ENCODE measurements around the gene GNAO1.

Gene GNAO1

DNA sequence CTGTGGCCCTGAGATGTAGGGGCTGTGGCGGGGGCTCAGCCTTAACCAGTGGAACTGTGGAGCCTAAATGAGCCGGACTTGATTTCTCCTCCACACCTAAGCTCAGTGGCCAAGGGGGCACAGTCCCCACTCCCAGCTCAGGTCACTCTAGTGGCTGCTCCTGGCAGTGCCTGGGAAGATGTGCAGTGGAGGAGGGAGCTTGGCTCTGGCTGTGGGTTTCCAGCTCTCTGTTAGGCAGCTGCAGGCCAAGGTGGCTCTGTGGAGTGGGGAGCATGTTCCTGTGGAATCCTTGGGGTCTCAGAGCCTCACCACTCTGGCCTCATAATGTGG, 157.8 kb downstream of the GNAO1 start:
- Histone ChIP-seq H3K4me3 (replicated peaks; ENCODE audit: insufficient read depth, low read length) (no peak overlapping the region), H3K27me3 (ENCODE audit: insufficient read depth, poor library complexity, severe bottlenecking) (peaks cover 4% of the 10 kb centered on the region), H3K27ac (replicated peaks) (no peak overlapping the region)
- no peak for DNase-seq (ENCODE audit: low read depth in 1 of 2, low spot score in 1 of 2)
- TF ChIP-seq SPI1 (IDR thresholded peaks at IDR 0.05; ENCODE audit: borderline replicate concordance, low read depth) (no peak), GABPA (IDR thresholded peaks at IDR 0.05; ENCODE audit: low read depth) (no peak), POLR2AphosphoS5 (IDR thresholded peaks at IDR 0.05; ENCODE audit: low read depth) (no peak)
- TF ChIP-seq, protein P1, sequence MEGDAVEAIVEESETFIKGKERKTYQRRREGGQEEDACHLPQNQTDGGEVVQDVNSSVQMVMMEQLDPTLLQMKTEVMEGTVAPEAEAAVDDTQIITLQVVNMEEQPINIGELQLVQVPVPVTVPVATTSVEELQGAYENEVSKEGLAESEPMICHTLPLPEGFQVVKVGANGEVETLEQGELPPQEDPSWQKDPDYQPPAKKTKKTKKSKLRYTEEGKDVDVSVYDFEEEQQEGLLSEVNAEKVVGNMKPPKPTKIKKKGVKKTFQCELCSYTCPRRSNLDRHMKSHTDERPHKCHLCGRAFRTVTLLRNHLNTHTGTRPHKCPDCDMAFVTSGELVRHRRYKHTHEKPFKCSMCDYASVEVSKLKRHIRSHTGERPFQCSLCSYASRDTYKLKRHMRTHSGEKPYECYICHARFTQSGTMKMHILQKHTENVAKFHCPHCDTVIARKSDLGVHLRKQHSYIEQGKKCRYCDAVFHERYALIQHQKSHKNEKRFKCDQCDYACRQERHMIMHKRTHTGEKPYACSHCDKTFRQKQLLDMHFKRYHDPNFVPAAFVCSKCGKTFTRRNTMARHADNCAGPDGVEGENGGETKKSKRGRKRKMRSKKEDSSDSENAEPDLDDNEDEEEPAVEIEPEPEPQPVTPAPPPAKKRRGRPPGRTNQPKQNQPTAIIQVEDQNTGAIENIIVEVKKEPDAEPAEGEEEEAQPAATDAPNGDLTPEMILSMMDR (IDR thresholded peaks at IDR 0.05; ENCODE audit: insufficient read depth, low read length), result no peak
- TF ChIP-seq, protein P2, sequence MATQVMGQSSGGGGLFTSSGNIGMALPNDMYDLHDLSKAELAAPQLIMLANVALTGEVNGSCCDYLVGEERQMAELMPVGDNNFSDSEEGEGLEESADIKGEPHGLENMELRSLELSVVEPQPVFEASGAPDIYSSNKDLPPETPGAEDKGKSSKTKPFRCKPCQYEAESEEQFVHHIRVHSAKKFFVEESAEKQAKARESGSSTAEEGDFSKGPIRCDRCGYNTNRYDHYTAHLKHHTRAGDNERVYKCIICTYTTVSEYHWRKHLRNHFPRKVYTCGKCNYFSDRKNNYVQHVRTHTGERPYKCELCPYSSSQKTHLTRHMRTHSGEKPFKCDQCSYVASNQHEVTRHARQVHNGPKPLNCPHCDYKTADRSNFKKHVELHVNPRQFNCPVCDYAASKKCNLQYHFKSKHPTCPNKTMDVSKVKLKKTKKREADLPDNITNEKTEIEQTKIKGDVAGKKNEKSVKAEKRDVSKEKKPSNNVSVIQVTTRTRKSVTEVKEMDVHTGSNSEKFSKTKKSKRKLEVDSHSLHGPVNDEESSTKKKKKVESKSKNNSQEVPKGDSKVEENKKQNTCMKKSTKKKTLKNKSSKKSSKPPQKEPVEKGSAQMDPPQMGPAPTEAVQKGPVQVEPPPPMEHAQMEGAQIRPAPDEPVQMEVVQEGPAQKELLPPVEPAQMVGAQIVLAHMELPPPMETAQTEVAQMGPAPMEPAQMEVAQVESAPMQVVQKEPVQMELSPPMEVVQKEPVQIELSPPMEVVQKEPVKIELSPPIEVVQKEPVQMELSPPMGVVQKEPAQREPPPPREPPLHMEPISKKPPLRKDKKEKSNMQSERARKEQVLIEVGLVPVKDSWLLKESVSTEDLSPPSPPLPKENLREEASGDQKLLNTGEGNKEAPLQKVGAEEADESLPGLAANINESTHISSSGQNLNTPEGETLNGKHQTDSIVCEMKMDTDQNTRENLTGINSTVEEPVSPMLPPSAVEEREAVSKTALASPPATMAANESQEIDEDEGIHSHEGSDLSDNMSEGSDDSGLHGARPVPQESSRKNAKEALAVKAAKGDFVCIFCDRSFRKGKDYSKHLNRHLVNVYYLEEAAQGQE (IDR thresholded peaks at IDR 0.05; ENCODE audit: insufficient replicate concordance, low read depth), result no peak

DNA sequence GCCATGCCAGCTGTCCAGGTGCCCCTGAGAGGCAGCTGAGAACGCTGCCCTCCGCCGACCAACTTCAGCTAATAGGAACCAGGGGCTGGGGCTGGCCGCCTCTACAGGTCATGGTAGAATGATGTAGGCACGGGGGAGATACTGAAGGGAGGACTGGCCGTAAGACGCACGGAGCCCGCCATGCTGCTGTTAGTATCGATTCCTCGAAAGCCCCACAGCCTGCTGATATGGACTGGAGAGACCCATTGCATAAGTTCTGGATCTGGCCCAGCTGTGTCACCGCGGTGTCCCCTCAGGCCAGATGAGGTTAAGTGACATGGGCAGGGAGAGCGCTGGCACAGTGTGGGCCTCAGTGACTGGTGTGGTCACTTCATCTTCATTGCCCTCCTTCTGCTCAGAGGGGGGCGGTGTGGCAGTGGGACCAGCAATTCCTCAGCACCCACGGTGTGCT, 158.4 kb downstream of the GNAO1 start:
- no peak for DNase-seq (ENCODE audit: low read depth in 1 of 2, low spot score in 1 of 2)
- Histone ChIP-seq H3K27ac (replicated peaks) (no peak overlapping the region), H3K27me3 (ENCODE audit: insufficient read depth, poor library complexity, severe bottlenecking) (peaks cover 4% of the 10 kb centered on the region), H3K4me3 (replicated peaks; ENCODE audit: insufficient read depth, low read length) (no peak overlapping the region)
- TF ChIP-seq GABPA (IDR thresholded peaks at IDR 0.05; ENCODE audit: low read depth) (no peak), SPI1 (IDR thresholded peaks at IDR 0.05; ENCODE audit: borderline replicate concordance, low read depth) (no peak), POLR2AphosphoS5 (IDR thresholded peaks at IDR 0.05; ENCODE audit: low read depth) (no peak)
- TF ChIP-seq, protein P1 (IDR thresholded peaks at IDR 0.05; ENCODE audit: insufficient read depth, low read length), result no peak
- TF ChIP-seq, protein P2 (IDR thresholded peaks at IDR 0.05; ENCODE audit: insufficient replicate concordance, low read depth), result no peak

- no peak overlapping the region for H3K27ac ChIP-seq (replicated peaks)
- TF ChIP-seq SPI1 (IDR thresholded peaks at IDR 0.05; ENCODE audit: borderline replicate concordance, low read depth) (no peak), POLR2AphosphoS5 (IDR thresholded peaks at IDR 0.05; ENCODE audit: low read depth) (no peak), GABPA (IDR thresholded peaks at IDR 0.05; ENCODE audit: low read depth) (no peak)
- TF ChIP-seq, protein P2 (IDR thresholded peaks at IDR 0.05; ENCODE audit: insufficient replicate concordance, low read depth), result no peak
- TF ChIP-seq, protein P1 (IDR thresholded peaks at IDR 0.05; ENCODE audit: insufficient read depth, low read length), result no peak
- H3K4me3 ChIP-seq (replicated peaks; ENCODE audit: insufficient read depth, low read length), result no peak overlapping the region
- peaks cover 4% of the 10 kb centered on the region for H3K27me3 ChIP-seq (ENCODE audit: insufficient read depth, poor library complexity, severe bottlenecking)
- no peak for DNase-seq (ENCODE audit: low read depth in 1 of 2, low spot score in 1 of 2)
Measured at GRCh38 chr16:56350491-56351405, 159.5 kb downstream of the GNAO1 start.
